Measurements from ENCODE around the gene ZFP2. TPM values are rescaled to one million over a fixed set of nuclear protein-coding genes. Genes with fewer than 3 reads are reported as not detected.

The ZFP2 gene
- total RNA-seq, 1 experiment from 2014 or later: not detected

DNA sequence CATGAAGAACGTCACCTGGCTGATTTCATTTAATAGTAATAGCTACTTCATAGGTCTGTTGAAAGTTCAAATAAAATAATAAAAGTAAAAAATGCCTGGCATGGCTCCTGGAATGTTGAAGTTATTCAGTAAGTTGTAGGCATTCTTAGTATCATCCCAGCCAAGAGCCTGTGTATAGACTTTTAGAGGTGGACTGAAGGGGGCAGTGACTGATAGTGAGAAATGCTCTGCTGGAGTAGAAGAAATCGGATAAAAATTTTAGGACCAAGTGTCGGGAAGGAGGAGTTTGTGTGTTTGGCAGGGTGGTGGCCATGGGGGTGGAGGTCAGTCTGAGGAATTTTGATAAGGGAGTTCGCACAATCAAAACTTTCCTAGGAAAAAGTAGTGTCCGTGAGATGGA lies 3.6 kb downstream of the ZFP2 start:
- no TSS peak for BruUV-seq (replicated peaks)
- H3K9me3 ChIP-seq (ENCODE audit: insufficient read depth, low read depth): peaks cover 12% of the 10 kb centered on the region; the same call in 1 of the 2 replicates
- no peaks in the 10 kb centered on the region for H3K9me2 ChIP-seq (ENCODE audit: insufficient read depth)
- CTCF ChIA-PET: no interaction called here
- no peak for TF ChIP-seq EZH2 (IDR thresholded peaks at IDR 0.05; ENCODE audit: low read depth)
- TF ChIP-seq, protein P1, sequence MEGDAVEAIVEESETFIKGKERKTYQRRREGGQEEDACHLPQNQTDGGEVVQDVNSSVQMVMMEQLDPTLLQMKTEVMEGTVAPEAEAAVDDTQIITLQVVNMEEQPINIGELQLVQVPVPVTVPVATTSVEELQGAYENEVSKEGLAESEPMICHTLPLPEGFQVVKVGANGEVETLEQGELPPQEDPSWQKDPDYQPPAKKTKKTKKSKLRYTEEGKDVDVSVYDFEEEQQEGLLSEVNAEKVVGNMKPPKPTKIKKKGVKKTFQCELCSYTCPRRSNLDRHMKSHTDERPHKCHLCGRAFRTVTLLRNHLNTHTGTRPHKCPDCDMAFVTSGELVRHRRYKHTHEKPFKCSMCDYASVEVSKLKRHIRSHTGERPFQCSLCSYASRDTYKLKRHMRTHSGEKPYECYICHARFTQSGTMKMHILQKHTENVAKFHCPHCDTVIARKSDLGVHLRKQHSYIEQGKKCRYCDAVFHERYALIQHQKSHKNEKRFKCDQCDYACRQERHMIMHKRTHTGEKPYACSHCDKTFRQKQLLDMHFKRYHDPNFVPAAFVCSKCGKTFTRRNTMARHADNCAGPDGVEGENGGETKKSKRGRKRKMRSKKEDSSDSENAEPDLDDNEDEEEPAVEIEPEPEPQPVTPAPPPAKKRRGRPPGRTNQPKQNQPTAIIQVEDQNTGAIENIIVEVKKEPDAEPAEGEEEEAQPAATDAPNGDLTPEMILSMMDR (conservative IDR thresholded peaks at IDR 0.05): no peak; the same call in 1 of the 2 replicates
- H3K27me3 ChIP-seq (ENCODE audit: insufficient read depth, low read depth): 0 out of 2 replicates have a peak, but pooled peaks cover 6% of the 10 kb centered on the region
- H3K4me1 ChIP-seq (replicated peaks; ENCODE audit: insufficient read depth): no peaks in the 10 kb centered on the region
- H2AFZ ChIP-seq: no peak overlapping the region
- no peak overlapping the region for H3K4me2 ChIP-seq
- H3F3A ChIP-seq (ENCODE audit: insufficient read depth, low read depth): no peaks in the 10 kb centered on the region
- no peak overlapping the region for H3K4me3 ChIP-seq
- POLR2A ChIA-PET (ENCODE audit: unreplicated experiment): no interaction called here
- H3K36me3 ChIP-seq (ENCODE audit: low read depth): no peaks in the 10 kb centered on the region
- intact Hi-C loops (cut with micrococcal nuclease; ENCODE audit: unreplicated experiment): no loop called here
- no peak overlapping the region for H3K27ac ChIP-seq
- no peak for DNase-seq
- H4K20me1 ChIP-seq (ENCODE audit: insufficient read depth): no peaks in the 10 kb centered on the region
- H3K79me2 ChIP-seq (ENCODE audit: low read depth): no peaks in the 10 kb centered on the region

DNA sequence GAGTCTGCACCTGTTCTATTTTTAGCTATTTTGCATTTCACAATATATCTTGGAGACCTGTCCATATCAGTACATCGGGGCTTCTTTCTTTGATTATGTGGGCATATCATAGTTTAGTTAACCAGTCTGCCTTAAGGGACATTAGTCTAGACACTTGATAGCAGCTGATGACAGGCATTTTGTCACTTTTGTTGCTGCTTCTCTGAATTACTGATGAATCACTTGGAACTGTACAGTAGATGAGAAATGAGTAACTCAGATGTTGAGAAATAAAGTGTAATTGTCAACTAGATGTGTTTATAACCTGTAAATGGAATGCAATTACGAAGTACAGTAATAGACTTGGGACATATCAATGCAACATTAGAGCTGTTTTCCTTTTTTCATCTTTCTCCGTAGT lies 7.1 kb downstream of the ZFP2 start:
- no peak overlapping the region for H3K4me2 ChIP-seq
- POLR2A ChIA-PET (ENCODE audit: unreplicated experiment): no interaction called here
- no peaks in the 10 kb centered on the region for H3K9me2 ChIP-seq (ENCODE audit: insufficient read depth)
- no peaks in the 10 kb centered on the region for H3K36me3 ChIP-seq (ENCODE audit: low read depth)
- no peak overlapping the region for H3K4me3 ChIP-seq
- TF ChIP-seq, protein P1 (conservative IDR thresholded peaks at IDR 0.05): no peak
- no peak for TF ChIP-seq EZH2 (IDR thresholded peaks at IDR 0.05; ENCODE audit: low read depth)
- H3K4me1 ChIP-seq (replicated peaks; ENCODE audit: insufficient read depth): no peaks in the 10 kb centered on the region
- H3F3A ChIP-seq (ENCODE audit: insufficient read depth, low read depth): no peaks in the 10 kb centered on the region
- no peaks in the 10 kb centered on the region for H3K79me2 ChIP-seq (ENCODE audit: low read depth)
- H3K9me3 ChIP-seq (ENCODE audit: insufficient read depth, low read depth): peaks cover 4% of the 10 kb centered on the region; the same call in 1 of the 2 replicates
- DNase-seq: no peak
- CTCF ChIA-PET: no interaction called here
- 0 out of 2 replicates have a peak, but pooled peaks cover 6% of the 10 kb centered on the region for H3K27me3 ChIP-seq (ENCODE audit: insufficient read depth, low read depth)
- no peak overlapping the region for H2AFZ ChIP-seq
- intact Hi-C loops (cut with micrococcal nuclease; ENCODE audit: unreplicated experiment): no loop called here
- H3K27ac ChIP-seq: no peak overlapping the region
- no TSS peak for BruUV-seq (replicated peaks)
- H4K20me1 ChIP-seq (ENCODE audit: insufficient read depth): no peaks in the 10 kb centered on the region

DNA sequence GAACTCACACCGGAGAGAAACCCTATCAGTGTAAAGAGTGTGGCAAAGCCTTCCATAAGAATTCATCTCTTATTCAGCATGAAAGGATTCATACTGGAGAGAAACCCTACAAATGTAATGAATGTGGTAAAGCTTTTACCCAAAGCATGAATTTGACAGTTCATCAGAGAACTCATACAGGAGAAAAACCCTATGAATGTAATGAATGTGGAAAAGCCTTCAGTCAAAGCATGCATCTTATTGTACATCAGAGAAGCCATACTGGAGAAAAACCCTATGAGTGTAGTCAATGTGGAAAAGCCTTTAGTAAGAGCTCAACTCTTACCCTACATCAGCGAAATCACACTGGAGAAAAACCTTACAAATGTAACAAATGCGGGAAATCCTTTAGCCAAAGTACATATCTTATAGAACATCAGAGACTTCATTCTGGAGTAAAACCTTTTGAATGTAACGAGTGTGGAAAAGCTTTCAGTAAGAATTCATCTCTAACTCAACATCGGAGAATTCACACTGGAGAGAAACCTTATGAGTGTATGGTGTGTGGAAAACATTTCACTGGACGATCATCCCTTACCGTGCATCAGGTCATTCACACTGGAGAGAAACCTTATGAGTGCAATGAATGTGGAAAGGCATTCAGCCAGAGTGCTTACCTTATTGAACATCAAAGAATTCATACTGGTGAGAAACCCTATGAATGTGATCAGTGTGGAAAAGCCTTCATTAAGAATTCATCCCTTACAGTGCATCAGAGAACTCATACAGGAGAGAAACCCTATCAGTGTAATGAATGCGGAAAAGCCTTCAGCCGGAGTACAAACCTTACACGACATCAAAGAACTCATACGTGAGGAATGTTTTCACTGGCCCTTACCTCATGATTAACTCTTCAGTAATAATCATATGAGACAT lies 36.4 kb downstream of the ZFP2 start:
- BruUV-seq (replicated peaks): no TSS peak

More for the DNA sequence above, 36.4 kb downstream of the ZFP2 start:
- no peaks in the 10 kb centered on the region for H4K20me1 ChIP-seq (ENCODE audit: insufficient read depth)
- no peak overlapping the region for H3K4me3 ChIP-seq
- ChIA-PET CTCF (no interaction called here), POLR2A (ENCODE audit: unreplicated experiment) (no interaction called here)
- no peaks in the 10 kb centered on the region for H3K4me1 ChIP-seq (replicated peaks; ENCODE audit: insufficient read depth)
- TF ChIP-seq, protein P1 (conservative IDR thresholded peaks at IDR 0.05): no peak
- TF ChIP-seq EZH2 (IDR thresholded peaks at IDR 0.05; ENCODE audit: low read depth): no peak
- H3K27ac ChIP-seq: no peak overlapping the region
- no peaks in the 10 kb centered on the region for H3K79me2 ChIP-seq (ENCODE audit: low read depth)
- no peak overlapping the region for H2AFZ ChIP-seq
- H3F3A ChIP-seq (ENCODE audit: insufficient read depth, low read depth): no peaks in the 10 kb centered on the region
- no peaks in the 10 kb centered on the region for H3K36me3 ChIP-seq (ENCODE audit: low read depth)
- no peaks in the 10 kb centered on the region for H3K9me2 ChIP-seq (ENCODE audit: insufficient read depth)
- no peak for DNase-seq
- peaks cover 35% of the 10 kb centered on the region for H3K9me3 ChIP-seq (ENCODE audit: insufficient read depth, low read depth)
- H3K27me3 ChIP-seq (ENCODE audit: insufficient read depth, low read depth): no peaks in the 10 kb centered on the region
- H3K4me2 ChIP-seq: no peak overlapping the region
- intact Hi-C loops (cut with micrococcal nuclease; ENCODE audit: unreplicated experiment): no loop called here

Measured in PC-9 (cell line).